Measurements from ENCODE around the gene REXO1. TPM values are rescaled to one million over a fixed set of nuclear protein-coding genes. Genes with fewer than 3 reads are reported as not detected.
A peak's percentile ranks its signal among the peaks of the same experiment; 100 is the strongest.

Gene REXO1
- total and polyA plus RNA-seq, 2 of the 13 experiments (the other 11 are each of a cell fraction or from before 2014, with no cell fraction given), result 5.0 to 11.2 TPM

DNA sequence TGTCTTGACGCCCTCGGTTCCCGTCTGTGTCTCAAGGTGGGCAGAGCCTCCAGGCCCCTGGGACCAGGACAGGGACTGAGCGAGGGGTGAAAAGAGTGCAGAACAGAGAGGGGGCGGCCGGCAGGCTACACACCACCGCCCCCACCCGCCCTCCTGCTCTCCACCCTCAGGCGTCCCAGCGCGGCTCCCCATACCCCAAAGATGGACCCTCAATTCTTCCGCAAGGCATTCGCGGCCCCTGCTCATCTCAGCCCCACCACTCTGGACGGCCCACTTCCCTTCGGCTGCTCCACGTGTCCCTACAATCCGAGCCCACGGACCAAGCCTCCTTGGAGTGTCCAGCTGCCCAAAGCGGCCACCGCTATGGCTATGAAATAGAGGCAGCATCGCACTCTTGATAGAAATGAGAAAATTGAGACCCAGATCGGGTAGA is 13.3 kb upstream of the REXO1 start:
- Histone ChIP-seq H2AFZ (ENCODE audit: low read length) (no peak overlapping the region), H3K9ac (ENCODE audit: insufficient read depth, low read depth, low read length) (peak overlapping the region; percentile 84), H4K20me1 (ENCODE audit: insufficient read depth, low read length) (peaks cover 37% of the 10 kb centered on the region), H3K79me2 (ENCODE audit: insufficient read depth, low read length) (peaks cover 51% of the 10 kb centered on the region), H3K27me3 (ENCODE audit: control insufficient read depth in 1 of 2, insufficient read depth in 2 of 2, low read length in 2 of 2) (no peaks in the 10 kb centered on the region; a peak in 1 of 5 replicates), H3K4me3 (replicated peaks in 1 of 3; ENCODE audit: insufficient read depth in 1 of 3, low read depth in 2 of 3, low read length in 3 of 3) (peak overlapping the region; percentile 89 to 95 (median 91)), H3K27ac (ENCODE audit: extremely low read length, insufficient read depth, low read length) (peak overlapping the region; percentile 80), H3K4me2 (ENCODE audit: low read depth, low read length) (peak overlapping the region; percentile 81), H3K9me3 (ENCODE audit: low read length) (no peaks in the 10 kb centered on the region), H3K36me3 (replicated peaks in 1 of 2; ENCODE audit: control insufficient read depth in 1 of 2, insufficient read depth in 2 of 2, low read length in 2 of 2) (no peaks in the 10 kb centered on the region), H3K4me1 (ENCODE audit: insufficient read depth, low read length) (peaks cover 60% of the 10 kb centered on the region)
- WGBS (ENCODE audit: low lambda C conversion rate), result 0% methylated on average over 9 of the region's 23 CpGs
- intact Hi-C loops (cut with micrococcal nuclease; ENCODE audit: unreplicated experiment) (no loop called here), in situ Hi-C loops (cut with HindIII; ENCODE audit: extremely low pct_ligation_motif_present, low pct_unique_long_range_greater_than_20kb) (no loop called here)
- no peak for DNase-seq (ENCODE audit: low spot score)
- no TSS peak for BruUV-seq (replicated peaks)
- POLR2A ChIA-PET, result no interaction called here
- no peak for FAIRE-seq
- no peak for ATAC-seq
- CTCF ChIA-PET (ENCODE audit: low intra/inter-chr PET ratio, low total read pairs), result no interaction called here
- TF ChIP-seq ZNF569 (CRISPR knock-in tag; IDR thresholded peaks at IDR 0.05; ENCODE audit: borderline replicate concordance), result no peak
- TF ChIP-seq SAP130 (CRISPR knock-in tag; IDR thresholded peaks at IDR 0.05; ENCODE audit: low read depth), result peak; percentile 9; the same call in 1 of the 2 replicates
- no peak for TF ChIP-seq KLF12 (CRISPR knock-in tag; IDR thresholded peaks at IDR 0.05; ENCODE audit: borderline replicate concordance)
- TF ChIP-seq MIXL1 (CRISPR knock-in tag; IDR thresholded peaks at IDR 0.05), result no peak
- TF ChIP-seq RBFOX2 (IDR thresholded peaks at IDR 0.05; ENCODE audit: low read depth, low read length), result no peak
- TF ChIP-seq, protein P1, sequence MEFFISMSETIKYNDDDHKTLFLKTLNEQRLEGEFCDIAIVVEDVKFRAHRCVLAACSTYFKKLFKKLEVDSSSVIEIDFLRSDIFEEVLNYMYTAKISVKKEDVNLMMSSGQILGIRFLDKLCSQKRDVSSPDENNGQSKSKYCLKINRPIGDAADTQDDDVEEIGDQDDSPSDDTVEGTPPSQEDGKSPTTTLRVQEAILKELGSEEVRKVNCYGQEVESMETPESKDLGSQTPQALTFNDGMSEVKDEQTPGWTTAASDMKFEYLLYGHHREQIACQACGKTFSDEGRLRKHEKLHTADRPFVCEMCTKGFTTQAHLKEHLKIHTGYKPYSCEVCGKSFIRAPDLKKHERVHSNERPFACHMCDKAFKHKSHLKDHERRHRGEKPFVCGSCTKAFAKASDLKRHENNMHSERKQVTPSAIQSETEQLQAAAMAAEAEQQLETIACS (CRISPR knock-in tag; IDR thresholded peaks at IDR 0.05), result 0 out of 2 replicates have a peak, but pooled peaks have one; percentile 9
- 0 out of 2 replicates have a peak, but pooled peaks have one; percentile 24 for TF ChIP-seq PHF8 (CRISPR knock-in tag; IDR thresholded peaks at IDR 0.05)
- TF ChIP-seq RBM39 (IDR thresholded peaks at IDR 0.05; ENCODE audit: low read depth, low read length, poor library complexity, severe bottlenecking), result peak; percentile 10
- no peak for TF ChIP-seq ZNF614 (CRISPR knock-in tag; IDR thresholded peaks at IDR 0.05; ENCODE audit: borderline replicate concordance)
- no peak for TF ChIP-seq ZNF879 (CRISPR knock-in tag; IDR thresholded peaks at IDR 0.05)
- no peak for TF ChIP-seq ZBTB21 (CRISPR knock-in tag; IDR thresholded peaks at IDR 0.05)
- TF ChIP-seq ASH2L (IDR thresholded peaks at IDR 0.05; ENCODE audit: insufficient read length, low read depth, low read length), result peak; percentile 26
- 0 out of 2 replicates have a peak, but pooled peaks have one; percentile 28 for TF ChIP-seq SP2 (CRISPR knock-in tag; IDR thresholded peaks at IDR 0.05)
- no peak for TF ChIP-seq MED13 (CRISPR knock-in tag; IDR thresholded peaks at IDR 0.05)
- peak; percentile 12; the same call in 1 of the 2 replicates for TF ChIP-seq SALL1 (CRISPR knock-in tag; IDR thresholded peaks at IDR 0.05)
- TF ChIP-seq ZNF720 (CRISPR knock-in tag; IDR thresholded peaks at IDR 0.05), result no peak
- TF ChIP-seq ATF1 (CRISPR knock-in tag; IDR thresholded peaks at IDR 0.05), result no peak
- TF ChIP-seq NFRKB (IDR thresholded peaks at IDR 0.05), result no peak
- no peak for TF ChIP-seq CC2D1A (CRISPR knock-in tag; IDR thresholded peaks at IDR 0.05)
- TF ChIP-seq, protein P2, sequence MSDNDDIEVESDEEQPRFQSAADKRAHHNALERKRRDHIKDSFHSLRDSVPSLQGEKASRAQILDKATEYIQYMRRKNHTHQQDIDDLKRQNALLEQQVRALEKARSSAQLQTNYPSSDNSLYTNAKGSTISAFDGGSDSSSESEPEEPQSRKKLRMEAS (IDR thresholded peaks at IDR 0.05), result peak; percentile 44; the same call in 1 of the 2 replicates
- TF ChIP-seq, protein P3, sequence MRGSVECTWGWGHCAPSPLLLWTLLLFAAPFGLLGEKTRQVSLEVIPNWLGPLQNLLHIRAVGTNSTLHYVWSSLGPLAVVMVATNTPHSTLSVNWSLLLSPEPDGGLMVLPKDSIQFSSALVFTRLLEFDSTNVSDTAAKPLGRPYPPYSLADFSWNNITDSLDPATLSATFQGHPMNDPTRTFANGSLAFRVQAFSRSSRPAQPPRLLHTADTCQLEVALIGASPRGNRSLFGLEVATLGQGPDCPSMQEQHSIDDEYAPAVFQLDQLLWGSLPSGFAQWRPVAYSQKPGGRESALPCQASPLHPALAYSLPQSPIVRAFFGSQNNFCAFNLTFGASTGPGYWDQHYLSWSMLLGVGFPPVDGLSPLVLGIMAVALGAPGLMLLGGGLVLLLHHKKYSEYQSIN (CRISPR knock-in tag; IDR thresholded peaks at IDR 0.05; ENCODE audit: borderline replicate concordance), result no peak
- TF ChIP-seq, protein P4, sequence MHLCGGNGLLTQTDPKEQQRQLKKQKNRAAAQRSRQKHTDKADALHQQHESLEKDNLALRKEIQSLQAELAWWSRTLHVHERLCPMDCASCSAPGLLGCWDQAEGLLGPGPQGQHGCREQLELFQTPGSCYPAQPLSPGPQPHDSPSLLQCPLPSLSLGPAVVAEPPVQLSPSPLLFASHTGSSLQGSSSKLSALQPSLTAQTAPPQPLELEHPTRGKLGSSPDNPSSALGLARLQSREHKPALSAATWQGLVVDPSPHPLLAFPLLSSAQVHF (CRISPR knock-in tag; IDR thresholded peaks at IDR 0.05), result 0 out of 2 replicates have a peak, but pooled peaks have one; percentile 3
- no peak for TF ChIP-seq GLI4 (CRISPR knock-in tag; IDR thresholded peaks at IDR 0.05; ENCODE audit: borderline replicate concordance)
- no peak for TF ChIP-seq ZZZ3 (CRISPR knock-in tag; IDR thresholded peaks at IDR 0.05; ENCODE audit: borderline replicate concordance)
- TF ChIP-seq U2AF1 (optimal IDR thresholded peaks at IDR 0.05; ENCODE audit: low read depth, low read length), result no peak
- no peak for TF ChIP-seq ZFP1 (CRISPR knock-in tag; IDR thresholded peaks at IDR 0.05)

All from HepG2 (cell line).